GM19397 (cell line): ENCODE results near the gene GLI3.

Source experiments
- ATAC-seq: cut with Tn5 transposase; IDR thresholded peaks from one replicate; pipeline ENCODE4 v1.9.1; 2021; ENCODE audit warnings: mild to moderate bottlenecking, moderate library complexity; ENCODE audit not compliant: unreplicated experiment

Gene GLI3

DNA sequence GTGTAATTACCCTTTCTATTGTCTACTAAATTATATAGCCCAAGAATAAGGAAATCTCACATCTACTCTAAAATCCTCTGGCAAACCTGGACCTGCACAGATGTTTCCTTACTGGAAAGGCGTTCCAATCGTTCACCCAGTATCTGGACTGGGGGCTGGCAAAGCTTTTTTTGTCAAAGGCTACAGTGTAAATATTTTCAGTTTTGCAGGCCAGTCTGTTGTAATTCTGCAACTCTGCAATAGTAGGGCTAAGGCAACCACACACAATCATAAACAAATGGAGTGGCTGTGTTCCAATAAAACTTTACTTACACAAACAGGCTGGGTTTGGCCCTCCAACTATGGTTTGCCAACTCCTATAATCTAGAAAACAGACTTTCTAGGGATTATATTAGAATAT, 56.2 kb downstream of the GLI3 start:
- no peak for ATAC-seq

DNA sequence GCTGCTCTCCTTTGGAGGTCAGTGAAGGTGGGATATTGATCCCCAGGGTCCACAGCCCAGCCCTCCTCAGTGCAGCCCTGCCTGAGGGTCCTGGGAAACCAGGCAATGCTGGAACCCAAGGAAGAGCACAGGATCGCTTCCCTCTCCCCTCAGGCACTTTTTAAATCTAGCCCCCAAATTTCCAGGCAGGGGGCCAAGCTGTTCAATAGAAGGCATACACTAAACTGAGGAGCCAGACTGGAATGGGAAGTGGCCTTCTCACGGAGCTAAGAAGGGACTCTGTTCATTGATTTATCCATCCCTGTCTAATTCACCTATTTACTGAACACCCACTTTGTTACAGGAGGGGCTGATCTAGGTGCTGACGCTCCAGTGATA, 60.3 kb downstream of the GLI3 start:
- no peak for ATAC-seq

DNA sequence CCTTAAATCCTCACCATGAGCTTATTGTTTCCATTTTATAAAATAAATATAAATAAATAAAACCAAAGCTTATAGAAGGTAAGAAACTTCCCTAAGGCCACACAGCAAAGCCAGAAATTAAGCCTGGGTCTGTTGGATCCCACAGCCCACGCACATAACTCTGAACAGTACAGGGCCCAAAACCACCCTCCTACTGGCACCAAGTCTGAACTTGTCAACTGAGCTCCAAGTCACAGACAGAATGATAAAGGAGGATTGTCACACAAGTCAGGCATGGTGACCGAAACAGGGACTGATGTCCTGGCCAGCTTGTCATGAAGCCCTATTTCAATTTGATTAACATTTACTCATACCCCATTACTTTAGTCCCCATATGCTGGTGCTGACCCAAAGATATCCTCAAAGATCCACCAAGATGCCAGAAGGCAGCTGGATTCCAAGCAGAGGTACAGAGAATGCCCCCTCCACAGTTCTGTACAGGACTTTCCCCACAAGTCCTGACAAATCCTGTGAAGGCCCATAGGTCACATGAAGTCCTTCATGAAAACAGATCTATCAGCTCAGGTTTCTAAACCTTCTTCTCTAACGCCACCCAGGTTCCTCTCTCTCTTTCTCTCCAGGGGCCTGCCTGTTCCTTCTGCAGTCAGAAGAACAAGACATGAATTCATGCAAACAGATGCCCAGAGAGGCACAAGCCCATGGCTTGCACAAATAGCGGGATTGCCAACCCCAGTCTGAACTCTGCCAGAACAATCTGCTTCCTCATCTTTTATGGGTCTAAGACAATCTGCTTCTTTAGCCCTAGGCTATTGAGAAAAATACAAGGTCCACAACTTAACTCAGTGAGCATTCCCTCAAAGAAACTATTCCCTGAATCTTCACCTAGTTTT, 60.9 kb downstream of the GLI3 start:
- ATAC-seq, result no peak

DNA sequence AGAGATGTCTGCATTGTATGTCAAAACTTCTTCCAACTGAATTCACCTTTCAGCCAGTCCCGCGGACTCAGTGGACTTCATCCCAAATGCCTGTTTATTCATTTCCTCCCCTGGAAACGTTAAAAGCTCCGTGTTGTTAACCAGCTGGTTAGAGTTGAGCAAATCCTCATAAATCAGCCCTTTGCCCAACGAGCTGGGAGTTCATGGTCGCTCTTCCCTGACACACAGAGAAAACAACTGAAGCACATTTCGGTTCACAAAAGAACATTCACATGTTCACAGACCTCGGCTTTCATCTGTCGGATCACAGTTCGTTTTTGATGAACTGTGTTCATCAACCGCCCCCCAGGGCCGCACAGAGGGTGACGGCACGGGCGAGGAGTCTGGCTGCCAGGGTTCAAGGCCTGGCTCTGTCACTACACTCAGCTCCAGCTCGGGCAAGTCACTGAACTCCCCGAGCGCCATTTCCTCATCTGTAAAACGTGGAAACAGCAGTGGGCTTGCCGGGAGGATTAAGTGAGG, 62.6 kb downstream of the GLI3 start:
- no peak for ATAC-seq

DNA sequence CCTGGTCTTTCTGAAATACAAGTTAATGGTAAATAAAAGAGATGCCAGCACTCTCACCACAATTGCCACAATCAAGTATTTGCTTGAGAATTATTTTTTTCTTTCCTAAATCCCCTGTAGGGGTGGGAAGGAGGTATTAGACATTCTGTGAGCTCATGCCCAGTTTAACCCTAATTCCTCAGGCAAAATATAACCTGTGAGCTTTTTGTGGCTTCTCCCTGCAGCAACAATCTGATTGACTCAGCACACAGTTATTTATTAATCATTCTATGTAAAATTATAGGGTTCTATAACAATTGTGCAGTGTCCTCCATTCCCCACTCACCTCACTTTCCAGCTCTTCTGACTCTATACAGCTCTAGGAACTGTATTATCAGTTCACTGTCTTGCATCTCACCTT, 66.3 kb downstream of the GLI3 start:
- ATAC-seq, result no peak

DNA sequence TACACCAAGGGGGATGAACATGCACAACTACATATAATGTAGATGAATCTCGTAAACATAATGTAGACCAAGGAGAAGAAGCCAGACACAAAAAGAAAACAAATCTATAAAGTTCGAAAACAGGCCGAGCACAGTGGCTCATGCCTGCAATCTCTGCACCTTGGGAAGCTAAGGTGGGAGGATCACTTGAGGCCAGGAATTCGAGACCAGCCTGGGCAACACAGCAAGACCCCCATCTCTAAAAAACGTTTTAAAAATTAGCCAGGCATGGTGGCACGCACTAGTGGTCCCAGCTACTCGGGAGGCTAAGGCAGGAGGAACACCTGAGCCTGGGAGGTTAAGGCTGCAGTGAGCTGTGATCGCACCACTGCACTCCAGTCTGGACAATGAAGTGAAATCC, 68.5 kb downstream of the GLI3 start:
- no peak for ATAC-seq

DNA sequence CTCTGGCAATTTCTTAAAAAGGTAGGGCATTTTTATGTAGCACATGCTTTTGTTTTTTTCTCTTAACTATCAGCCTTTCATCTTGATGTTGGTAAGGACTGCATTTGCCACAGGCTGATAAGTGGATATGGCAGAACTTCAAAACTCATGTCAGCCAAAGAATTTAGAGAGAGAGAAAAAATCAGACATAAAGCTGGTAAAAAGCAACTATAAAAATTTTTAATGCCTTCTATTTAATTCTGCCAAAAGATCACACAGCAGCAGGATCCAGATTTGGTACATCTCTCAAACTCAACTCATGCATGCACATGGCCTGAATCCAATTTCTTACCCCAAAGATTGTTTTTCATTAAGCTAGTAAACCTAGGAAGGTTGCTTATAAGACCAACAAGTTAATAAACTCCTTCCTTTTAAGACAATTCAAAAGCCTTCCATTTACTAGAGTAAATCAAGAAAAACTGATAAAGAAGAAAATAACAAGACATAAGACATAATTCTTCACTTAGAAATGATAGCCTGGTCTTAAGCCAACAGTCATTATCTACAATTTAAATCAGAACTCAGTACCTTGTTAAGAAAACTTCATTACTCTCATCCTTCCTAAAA, 69.3 kb downstream of the GLI3 start:
- no peak for ATAC-seq

DNA sequence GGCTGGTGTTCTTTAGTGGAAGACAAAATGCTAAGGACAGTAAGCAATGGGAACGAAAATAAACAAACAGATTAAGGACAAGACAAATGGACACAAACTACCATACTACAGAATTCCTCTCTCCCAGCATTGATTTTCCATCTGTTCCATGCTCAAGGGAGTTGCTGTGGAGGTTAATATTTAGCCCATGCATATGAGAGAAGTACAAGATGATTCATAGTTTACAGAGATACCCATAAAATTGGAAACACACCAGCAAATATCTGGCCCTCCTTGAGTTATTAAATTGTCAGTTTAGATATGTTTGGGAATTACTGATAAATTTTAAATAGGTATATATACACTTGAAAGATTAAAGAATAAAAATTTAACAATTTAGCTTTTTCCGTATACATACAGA, 69.8 kb downstream of the GLI3 start:
- no peak for ATAC-seq

DNA sequence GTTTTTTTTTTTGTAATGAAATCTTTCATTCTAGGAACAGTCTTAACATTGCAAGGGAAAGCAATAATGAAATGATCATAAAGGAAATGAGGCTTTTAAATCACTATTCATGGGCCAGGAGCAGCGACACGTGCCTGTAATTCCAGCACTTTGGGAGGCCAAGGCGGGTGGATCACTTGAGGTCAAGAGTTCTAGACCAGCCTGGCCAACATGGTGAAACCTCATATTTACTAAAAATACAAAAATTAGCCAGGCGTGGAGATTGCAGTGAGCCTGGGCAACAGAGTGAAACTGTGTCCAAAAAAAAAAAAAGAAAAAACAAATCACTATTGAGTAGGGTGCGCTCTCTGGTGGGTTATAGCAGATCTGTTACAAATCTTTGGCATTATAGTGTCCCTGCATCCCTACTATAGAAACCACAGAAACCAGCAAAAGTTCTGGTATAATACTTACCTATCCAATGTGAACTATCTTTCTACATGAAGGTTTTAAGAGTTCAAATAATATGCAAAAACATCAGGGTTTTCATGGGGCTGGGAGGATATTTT, 72.1 kb downstream of the GLI3 start:
- no peak for ATAC-seq

DNA sequence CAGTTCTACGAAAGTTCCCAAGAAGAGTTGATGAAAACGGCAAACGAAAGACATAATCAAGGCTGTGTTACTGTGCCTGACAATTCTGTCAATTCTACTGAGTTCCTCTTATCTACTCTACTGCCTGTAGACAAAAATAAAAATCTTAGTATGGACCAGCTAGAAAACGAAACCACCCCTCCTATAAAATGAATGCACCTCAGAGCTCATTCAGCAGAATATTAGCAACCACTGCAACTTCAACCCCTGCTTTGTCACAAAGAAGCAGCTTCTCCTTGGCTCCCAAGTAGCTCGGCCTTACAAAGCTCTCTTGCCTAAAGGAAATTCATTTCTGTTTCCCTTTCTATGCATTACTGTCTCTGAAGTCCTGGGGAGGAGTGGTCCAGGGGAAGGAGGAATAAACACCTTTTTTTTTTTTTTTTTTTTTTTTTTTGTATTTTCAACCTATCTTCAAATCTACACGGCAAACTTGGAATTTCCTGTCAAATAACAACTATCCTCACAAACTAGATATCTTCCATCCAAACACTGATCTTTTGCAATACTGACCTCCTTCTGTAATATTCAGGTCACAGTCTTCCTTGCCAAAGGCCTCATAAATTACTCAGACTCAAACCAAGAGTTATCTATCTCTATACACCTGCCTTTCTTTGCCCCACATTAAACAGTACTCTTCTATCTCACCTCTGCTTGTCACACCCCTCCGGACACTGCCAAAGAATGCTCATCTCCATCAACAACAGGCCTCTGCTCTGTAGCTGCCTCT, 74.3 kb downstream of the GLI3 start:
- no peak for ATAC-seq

DNA sequence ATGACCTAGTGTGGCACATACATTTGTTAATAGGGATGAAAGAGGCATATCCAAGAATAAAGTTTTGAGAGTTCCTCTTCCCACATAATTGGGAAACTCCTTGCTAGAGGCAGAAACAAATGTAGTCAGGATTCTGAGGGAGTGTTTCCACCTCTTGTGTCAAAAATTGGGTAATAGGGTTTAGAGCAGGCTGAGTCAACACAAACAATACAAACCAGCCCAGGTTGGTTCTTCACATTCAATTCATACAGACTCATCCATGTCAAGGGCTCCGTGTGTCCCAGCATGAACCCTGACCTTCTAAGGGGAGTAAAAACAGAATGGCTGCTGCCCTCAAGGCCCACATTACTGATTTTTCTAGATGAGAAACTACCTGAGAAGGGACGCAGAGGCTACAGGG, 75.3 kb downstream of the GLI3 start:
- ATAC-seq, result no peak

DNA sequence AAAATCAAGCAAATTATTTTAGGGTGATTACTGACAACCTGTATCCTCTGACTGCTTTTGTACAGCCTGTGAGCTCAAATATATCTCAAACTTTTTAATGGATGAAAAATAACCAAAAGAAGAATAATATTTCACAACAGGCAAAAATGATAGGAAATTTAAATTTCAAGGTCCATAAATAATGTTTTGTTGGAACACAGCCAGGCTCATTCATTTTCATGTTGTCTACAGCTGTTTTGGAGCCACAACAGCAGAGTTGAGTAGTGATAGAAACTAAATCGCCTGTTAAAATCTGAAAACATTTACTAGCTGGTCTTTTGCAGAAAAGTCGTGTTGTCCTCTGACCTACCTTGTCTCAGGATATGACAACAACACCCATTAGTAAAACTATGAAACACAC, 75.9 kb downstream of the GLI3 start:
- no peak for ATAC-seq

DNA sequence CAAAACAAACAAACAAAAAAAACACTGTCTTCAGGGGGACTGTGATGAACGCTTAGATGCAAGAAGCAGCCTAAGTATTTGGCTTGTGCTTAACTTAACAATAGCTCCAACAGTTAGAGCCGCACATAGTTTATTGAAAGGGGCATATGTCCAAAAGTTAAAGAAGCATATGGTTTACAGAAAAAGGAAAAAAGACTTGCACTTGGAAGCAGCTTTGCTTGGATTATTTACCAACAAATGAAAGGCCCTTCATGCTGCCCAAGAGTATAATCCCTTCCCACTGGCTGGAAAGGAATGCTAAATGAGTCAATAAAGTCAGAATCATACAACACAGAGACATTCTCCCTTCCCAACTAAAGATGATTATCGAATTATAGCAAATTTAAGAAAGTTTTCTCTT, 77.9 kb downstream of the GLI3 start:
- no peak for ATAC-seq

DNA sequence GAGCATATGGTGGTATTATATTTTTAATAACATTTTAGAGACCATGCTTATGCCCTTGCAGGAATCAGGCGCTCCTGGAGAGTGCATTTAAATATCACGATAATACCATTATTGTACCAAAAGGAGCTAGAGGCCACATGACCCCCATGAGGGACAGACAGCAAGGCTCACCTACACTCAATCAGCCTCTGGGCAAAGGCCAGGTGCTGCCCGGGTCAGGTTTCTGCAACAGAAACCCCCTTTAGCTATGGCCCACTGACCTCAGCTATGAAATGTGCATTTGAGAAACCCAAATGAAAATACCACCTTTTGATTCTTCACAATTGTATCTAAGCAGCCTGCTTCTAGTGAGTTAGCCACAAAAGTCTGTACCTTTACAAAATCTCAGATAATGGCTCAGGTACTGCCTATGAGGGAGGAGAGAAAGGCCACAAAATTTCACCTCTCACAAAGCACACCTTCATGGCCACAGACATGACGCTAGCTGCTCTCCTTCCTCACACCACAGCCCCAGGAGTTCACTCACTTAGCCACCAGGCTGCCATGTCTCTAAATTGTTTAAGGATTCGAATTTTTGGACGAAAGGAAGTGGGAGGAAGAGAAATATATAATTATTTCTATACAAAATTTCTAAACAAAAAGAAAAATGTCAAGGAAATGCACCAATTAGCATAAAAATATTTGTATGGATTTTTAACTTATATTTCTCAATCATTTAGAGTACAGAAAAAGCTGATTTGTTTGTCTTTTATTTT, 79.9 kb downstream of the GLI3 start:
- ATAC-seq, result no peak

DNA sequence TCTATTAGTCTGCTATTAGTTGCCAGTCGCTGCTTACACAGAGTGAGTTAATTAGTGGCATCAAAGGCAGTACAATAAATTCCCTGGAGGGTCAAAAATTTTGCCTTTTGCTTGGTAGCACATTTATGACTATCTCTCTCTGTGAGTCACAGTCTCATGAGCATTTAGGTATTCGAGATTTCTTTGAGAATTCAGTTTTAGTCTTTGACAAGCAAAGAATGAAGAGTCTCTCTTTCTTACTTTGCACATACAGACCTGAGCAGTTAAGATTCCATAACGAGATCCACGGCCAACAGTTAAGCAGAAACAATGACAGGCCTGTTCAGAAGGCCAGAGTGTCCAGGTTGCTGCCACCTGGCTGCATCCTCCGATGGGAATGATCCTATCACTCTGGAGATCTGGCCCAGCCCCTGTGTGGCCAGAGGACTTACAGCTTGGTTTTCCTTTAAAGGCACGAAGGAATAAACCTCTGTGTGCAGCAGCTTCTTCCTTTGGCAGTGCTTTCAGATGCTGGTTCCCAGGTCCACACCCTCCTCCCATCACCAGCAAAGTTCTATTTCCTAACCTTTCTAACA, 80.6 kb downstream of the GLI3 start:
- no peak for ATAC-seq

DNA sequence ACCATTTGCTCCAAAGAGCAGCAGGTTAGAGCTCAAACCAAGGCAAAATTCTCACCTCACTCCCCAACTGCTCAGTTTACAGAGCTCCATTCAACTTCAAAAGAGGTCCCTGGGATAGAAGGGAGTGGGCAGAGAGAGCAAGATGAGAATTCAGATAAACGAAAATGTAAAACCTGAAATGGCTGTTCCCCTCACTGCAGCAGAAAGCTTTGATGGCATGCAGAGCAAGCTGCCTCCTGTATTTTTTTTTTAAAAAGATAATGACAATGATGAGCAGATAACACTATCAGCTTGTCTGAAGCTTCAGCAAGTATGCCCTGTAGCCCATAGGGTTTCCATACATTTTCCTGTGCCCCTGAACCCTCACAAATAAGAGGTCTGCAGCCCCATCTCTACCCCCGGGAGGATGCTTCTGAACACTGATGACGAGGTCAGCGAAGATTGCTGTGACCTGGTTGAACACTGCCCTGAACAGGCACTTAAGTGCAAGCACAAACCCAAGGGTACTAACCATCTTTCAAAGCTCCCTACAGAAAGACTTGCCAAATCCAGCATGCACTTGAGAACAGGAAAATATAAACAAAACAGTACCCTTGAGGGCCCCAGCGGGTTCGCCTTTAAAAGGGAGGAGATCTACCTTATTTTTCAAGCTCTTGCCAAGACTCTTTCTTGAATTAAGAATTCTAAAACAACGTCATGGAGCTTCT, 81.3 kb downstream of the GLI3 start:
- no peak for ATAC-seq

DNA sequence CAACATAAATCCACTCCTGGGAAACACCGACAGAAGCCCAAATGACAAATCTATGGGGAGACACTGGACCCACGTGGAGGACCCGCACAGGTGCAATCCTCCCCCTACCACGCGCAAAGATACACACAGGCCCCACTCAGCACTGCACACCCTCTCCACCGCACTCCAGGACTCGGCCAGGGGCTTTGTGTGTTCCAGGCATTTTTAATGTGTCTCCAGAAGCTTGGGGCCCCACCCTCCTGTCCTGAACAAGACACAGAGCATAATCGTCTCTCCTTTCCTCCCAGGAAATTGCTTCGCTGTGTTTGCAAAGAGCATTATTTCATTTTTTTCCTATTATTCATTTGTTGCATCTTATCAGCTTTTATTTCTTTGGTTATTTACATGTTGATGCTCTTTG, 82.8 kb downstream of the GLI3 start:
- ATAC-seq, result no peak

DNA sequence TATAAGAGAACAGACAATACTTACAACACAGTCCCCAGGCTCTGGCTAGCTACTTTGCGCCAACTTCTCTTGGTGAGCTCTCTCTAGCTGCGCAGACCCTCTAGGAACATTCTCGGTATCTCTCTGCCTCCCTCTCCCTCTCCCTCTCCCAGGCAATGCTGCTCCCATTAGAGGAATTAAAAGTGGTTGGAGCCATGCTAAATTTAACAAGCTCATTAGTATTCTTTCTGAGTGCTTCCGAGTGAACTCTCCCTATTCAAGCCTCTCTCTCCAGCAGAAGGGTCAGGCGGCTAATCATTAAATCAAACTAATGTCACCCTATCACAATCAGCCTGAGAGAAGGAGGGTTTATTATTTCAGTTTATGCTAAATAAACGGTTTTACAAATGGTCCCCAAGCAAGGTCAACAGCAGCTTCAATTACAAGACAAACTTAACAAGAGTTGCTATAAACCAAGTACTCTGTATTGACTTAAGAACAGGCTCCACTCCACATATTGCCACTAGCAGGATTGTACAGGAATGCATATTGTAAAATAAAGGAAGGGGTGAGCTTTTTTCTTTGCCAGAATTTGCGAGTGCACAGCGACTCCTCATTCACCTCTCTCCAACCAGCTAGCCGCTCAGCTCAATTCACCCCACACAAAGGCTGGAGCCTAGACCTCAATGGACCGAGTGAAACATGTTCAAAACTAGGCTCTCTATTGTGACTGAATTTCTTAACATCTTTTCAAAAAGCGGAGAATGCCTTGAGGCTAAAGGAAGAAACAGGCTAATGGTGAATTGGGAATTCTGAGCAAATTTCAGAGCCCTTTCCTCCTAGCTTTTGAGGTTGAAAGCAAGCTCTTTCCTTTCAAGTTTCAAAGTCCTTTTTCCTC, 84.4 kb downstream of the GLI3 start:
- ATAC-seq, result no peak

DNA sequence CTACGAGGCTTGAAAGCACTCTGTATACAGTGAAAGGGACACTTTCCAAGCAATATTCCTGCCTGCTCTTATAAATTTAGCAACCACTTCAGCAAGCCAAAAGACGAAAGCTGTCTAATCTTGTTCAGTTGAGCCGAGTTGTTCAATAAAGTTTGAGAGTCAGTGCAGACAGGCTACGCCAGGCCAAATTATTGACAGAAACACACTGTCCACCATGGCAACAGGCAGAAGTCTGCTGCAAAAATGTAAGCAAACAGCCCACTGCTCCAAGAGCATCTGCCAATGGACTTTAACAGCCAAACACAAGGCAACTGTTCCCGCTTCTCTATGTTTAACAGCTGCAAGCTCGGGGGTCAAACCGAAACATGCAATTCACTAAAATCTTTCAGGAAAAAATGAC, 85.7 kb downstream of the GLI3 start:
- no peak for ATAC-seq
